Measurements from ENCODE around the gene COBLL1.

COBLL1 gene

DNA sequence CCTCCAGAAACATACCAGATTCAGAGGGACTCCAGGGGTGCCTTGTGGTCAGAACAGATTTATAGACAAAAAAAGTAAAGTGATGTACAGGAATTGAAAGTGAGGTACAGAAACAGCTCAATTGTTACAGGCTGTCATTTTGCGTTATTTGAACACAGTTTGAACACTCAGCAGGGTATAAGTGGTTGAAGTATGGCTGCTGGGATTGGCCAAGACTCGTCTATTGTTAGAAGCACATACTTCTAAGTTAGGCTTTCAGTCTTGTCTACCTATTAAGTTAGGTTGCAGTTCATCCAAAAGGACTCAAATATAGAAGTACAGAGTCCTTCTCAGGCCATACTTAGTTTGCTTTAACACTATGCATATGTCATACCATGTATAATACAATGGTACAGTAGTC, 199.4 kb downstream of the COBLL1 start (continued):
- TF ChIP-seq, protein P1, sequence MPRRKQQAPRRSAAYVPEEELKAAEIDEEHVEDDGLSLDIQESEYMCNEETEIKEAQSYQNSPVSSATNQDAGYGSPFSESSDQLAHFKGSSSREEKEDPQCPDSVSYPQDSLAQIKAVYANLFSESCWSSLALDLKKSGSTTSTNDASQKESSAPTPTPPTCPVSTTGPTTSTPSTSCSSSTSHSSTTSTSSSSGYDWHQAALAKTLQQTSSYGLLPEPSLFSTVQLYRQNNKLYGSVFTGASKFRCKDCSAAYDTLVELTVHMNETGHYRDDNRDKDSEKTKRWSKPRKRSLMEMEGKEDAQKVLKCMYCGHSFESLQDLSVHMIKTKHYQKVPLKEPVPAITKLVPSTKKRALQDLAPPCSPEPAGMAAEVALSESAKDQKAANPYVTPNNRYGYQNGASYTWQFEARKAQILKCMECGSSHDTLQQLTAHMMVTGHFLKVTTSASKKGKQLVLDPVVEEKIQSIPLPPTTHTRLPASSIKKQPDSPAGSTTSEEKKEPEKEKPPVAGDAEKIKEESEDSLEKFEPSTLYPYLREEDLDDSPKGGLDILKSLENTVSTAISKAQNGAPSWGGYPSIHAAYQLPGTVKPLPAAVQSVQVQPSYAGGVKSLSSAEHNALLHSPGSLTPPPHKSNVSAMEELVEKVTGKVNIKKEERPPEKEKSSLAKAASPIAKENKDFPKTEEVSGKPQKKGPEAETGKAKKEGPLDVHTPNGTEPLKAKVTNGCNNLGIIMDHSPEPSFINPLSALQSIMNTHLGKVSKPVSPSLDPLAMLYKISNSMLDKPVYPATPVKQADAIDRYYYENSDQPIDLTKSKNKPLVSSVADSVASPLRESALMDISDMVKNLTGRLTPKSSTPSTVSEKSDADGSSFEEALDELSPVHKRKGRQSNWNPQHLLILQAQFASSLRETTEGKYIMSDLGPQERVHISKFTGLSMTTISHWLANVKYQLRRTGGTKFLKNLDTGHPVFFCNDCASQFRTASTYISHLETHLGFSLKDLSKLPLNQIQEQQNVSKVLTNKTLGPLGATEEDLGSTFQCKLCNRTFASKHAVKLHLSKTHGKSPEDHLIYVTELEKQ (tag by site-specific recombination; IDR thresholded peaks at IDR 0.05; ENCODE audit: borderline replicate concordance) = no peak
- no peak for TF ChIP-seq ZNF140 (tag by site-specific recombination; IDR thresholded peaks at IDR 0.05)
- no peak for TF ChIP-seq ZNF473 (tag by site-specific recombination; IDR thresholded peaks at IDR 0.05)
- no peak for TF ChIP-seq ZNF518A (tag by site-specific recombination; conservative IDR thresholded peaks at IDR 0.05; ENCODE audit: low read depth)
- no peak for TF ChIP-seq ZNF350 (tag by site-specific recombination; IDR thresholded peaks at IDR 0.05)
- no peak for TF ChIP-seq GLIS1 (tag by site-specific recombination; IDR thresholded peaks at IDR 0.05)
- TF ChIP-seq ZNF777 (tag by site-specific recombination; IDR thresholded peaks at IDR 0.05; ENCODE audit: borderline replicate concordance) = no peak

Measured in HEK293 (cell line).